Retinal pigment epithelial cell (primary cell): ENCODE results near the gene MYBPH.

Experiments
- DNase-seq: peaks from one replicate; pipeline ENCODE4 v3.0.0-alpha.2; 2010; ENCODE audit warnings: low read depth
- H3K4me3 ChIP-seq: 2 replicates; pipeline ENCODE4 v1.5.1; 2011; ENCODE audit warnings: mild to moderate bottlenecking, low read length, control low read depth, moderate library complexity
- CTCF ChIP-seq: conservative IDR thresholded peaks from 2 replicates; pipeline ENCODE4 v1.5.1; 2011; ENCODE audit warnings: low read depth, low read length, control low read depth, inconsistent platforms

The MYBPH gene

DNA sequence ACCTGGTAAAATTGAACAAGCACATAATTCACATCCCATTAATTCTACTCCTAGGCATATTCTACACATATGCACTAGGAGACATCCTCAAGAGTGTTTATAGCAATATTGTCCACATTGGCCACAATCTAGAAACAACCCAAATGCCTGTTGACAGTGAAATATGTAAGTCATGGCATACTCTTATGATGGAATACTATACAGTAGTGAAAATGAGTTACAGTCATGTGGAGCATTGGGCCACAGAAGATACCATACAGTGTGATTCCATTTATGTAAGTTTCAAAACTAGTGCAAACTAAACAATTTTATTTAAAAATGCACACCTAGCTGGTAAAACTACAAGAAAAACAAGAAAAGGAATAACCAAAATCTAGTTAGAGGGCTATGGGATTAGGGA lies 34.7 kb upstream of the MYBPH start:
- TF ChIP-seq CTCF: no peak
- H3K4me3 ChIP-seq: no peak overlapping the region
- DNase-seq: no peak

DNA sequence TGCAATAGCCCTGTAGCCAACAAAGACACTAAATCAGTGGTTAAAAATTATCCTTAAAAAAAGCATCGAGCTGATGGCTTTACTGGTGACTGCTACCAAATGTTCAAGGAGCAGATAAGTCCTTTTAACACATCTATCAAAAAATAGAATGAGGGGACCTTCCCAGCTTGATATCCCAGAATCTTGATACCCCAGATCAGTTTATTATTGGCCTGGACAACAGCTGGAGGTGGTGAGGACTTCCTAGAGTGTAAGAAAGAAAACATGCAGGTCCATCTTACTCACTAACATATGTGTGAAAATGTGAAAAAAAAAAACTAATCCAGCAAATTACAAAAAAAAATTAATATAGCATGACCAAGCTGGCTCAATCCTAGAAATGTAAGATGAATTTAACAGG lies 32.6 kb upstream of the MYBPH start:
- DNase-seq: no peak
- TF ChIP-seq CTCF: no peak
- H3K4me3 ChIP-seq: no peak overlapping the region

DNA sequence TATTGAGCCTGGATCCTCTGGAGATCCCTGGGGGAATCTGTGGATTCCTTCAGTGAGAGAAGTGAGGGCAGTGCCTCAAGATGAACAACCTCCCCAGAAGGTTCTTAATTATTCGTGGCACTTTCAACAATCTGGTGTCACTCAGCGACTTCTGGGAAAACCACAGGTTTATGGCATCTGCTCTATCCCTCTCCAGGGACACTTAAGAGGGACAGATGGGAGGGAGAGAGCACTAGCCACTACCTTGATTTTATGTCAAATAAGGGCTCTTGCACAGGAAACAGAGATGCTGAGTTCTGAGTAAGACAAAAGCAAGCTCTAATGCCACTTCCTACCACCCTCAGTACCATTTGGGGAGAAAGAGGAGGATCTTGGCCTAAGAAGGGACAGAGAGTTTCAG lies 32.1 kb upstream of the MYBPH start:
- DNase-seq: no peak
- TF ChIP-seq CTCF: no peak

GRCh38 chr1:203206129-203206687 lies 30.6 kb upstream of the MYBPH start:
- no peak for TF ChIP-seq CTCF
- peak; percentile 51 for DNase-seq
- H3K4me3 ChIP-seq: no peak overlapping the region

More for the DNA sequence above, 32.1 kb upstream of the MYBPH start:
- H3K4me3 ChIP-seq: no peak overlapping the region

DNA sequence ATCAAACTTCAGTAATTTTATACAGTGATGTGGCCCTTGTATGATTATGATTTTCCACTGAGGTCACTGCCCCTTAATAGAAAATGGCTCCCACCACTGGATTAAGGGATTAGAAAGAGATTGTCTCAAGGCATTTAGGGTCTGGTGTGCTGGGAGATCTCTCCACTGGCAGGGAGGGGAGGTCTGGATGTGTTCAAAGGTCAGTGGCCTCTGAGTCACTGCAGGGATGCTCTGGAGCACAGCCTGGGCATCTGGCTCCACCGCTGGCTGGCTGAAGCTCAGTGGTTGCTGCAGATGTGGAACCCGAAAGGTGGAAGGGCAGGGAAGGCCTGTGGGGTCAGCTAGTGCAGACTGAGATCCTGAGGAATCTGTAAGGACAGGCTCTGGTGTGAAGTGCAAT lies 29.1 kb upstream of the MYBPH start:
- no peak for DNase-seq
- TF ChIP-seq CTCF: no peak
- H3K4me3 ChIP-seq: no peak overlapping the region

DNA sequence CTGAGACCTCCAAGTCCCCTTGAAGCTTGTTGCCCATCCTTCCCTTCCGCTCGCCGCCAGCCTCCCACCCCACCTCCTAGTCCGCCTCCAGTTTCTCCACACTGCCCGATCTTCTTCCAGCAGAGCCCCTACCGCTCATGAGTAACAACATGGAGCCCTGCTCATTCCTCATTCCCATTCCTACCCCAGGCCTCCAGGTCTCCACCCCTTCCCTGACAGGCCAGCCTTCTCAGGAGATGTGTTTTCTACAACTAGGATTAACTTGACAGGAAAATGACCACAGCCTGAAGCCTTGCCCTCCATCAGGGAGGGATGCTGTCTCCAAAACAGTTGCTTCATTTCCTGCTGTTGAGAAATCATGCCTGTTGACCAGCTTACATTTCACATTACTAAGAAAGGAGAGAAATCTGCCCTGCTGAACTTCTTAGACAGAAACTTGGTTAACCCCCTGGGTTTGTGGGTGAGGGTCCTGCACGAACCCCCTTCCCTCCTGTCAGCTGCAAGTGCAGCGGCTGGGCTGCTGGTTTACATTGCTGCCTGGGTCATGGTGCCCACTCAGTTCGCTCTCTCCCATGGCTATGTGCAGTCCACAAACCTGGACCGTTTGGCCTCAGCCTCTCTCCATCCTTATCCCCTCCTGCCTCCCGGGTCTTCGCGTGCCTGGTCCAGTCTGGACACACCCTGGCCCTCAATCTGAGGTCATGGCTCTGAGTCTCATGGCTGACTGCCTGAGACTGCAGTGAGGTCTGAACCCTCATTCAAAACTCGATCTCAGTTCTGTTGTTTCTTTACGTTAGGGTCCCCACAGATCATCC lies 27.0 kb upstream of the MYBPH start:
- DNase-seq: no peak

More for the DNA sequence above, 27.0 kb upstream of the MYBPH start:
- no peak overlapping the region for H3K4me3 ChIP-seq
- TF ChIP-seq CTCF: no peak
